H9 (cell line): ENCODE measurements around the gene PTRHD1. TPM values are rescaled to one million over a fixed set of nuclear protein-coding genes. Genes with fewer than 3 reads are reported as not detected.
A peak's percentile ranks its signal among the peaks of the same experiment; 100 is the strongest.

ENCODE experiments used
- DNase-seq: peaks from one replicate; pipeline ENCODE4 v3.0.0-alpha.2; 2017
- H2AFZ ChIP-seq: one replicate; pipeline ENCODE4 v1.6.1; 2013; ENCODE audit warnings: mild to moderate bottlenecking, low read length, control low read depth, moderate library complexity
- H2AK5ac ChIP-seq: 2 replicates; pipeline ENCODE4 v1.6.1; 2013; ENCODE audit warnings: low read length, control low read depth, mixed read lengths; ENCODE audit not compliant: insufficient read length
- H2BK120ac ChIP-seq: one replicate; pipeline ENCODE4 v1.6.1; 2013; ENCODE audit warnings: low read depth, mild to moderate bottlenecking, low read length, control low read depth, inconsistent platforms; ENCODE audit not compliant: poor library complexity, severe bottlenecking
- H2BK12ac ChIP-seq: 2 replicates; pipeline ENCODE4 v1.6.1; 2013; ENCODE audit warnings: low read length, control low read depth, mixed read lengths, low read depth; ENCODE audit not compliant: insufficient read length
- H2BK15ac ChIP-seq: 2 replicates; pipeline ENCODE4 v1.6.1; 2013; ENCODE audit warnings: low read depth, low read length, control low read depth
- H2BK20ac ChIP-seq: one replicate; pipeline ENCODE4 v1.6.1; 2013; ENCODE audit warnings: low read depth, mild to moderate bottlenecking, low read length, control low read depth, inconsistent platforms; ENCODE audit not compliant: poor library complexity, severe bottlenecking
- H2BK5ac ChIP-seq: 2 replicates; pipeline ENCODE4 v1.6.1; 2013; ENCODE audit warnings: low read length, control low read depth, mixed read lengths; ENCODE audit not compliant: insufficient read length
- H3K14ac ChIP-seq: 2 replicates; pipeline ENCODE4 v1.6.1; 2013; ENCODE audit warnings: low read length, control low read depth; ENCODE audit not compliant: insufficient read depth
- H3K18ac ChIP-seq: 2 replicates; pipeline ENCODE4 v1.6.1; 2013; ENCODE audit warnings: low read depth, mild to moderate bottlenecking, mixed read lengths, low read length, control low read depth; ENCODE audit not compliant: insufficient read length
- H3K23ac ChIP-seq: 2 replicates; pipeline ENCODE4 v1.6.1; 2013; ENCODE audit warnings: low read length, control low read depth, mixed read lengths, low read depth; ENCODE audit not compliant: insufficient read length
- H3K23me2 ChIP-seq: 2 replicates; pipeline ENCODE4 v1.6.1; 2013; ENCODE audit warnings: low read depth, mild to moderate bottlenecking, mixed read lengths, low read length, control low read depth; ENCODE audit not compliant: insufficient read length, poor library complexity, severe bottlenecking
- H3K27ac ChIP-seq: 2 replicates; pipeline ENCODE4 v1.5.1; 2013; ENCODE audit warnings: low read length, control low read depth, mixed read lengths, low read depth; ENCODE audit not compliant: insufficient read length
- H3K27me3 ChIP-seq: 2 replicates; pipeline ENCODE4 v1.6.1; 2013; ENCODE audit warnings: low read length, control low read depth, inconsistent platforms; ENCODE audit not compliant: insufficient read depth
- H3K4ac ChIP-seq: 2 replicates; pipeline ENCODE4 v1.6.1; 2013; ENCODE audit warnings: low read depth, mild to moderate bottlenecking, control low read depth, inconsistent platforms, low read length, moderate library complexity
- H3K4me1 ChIP-seq: 2 replicates; pipeline ENCODE4 v1.6.1; 2013; ENCODE audit warnings: low read length, control low read depth, inconsistent platforms; ENCODE audit not compliant: insufficient read depth
- H3K4me2 ChIP-seq: 2 replicates; pipeline ENCODE4 v1.6.1; 2013; ENCODE audit warnings: low read length, control low read depth, mixed read lengths; ENCODE audit not compliant: insufficient read length, insufficient read depth
- H3K56ac ChIP-seq: 2 replicates; pipeline ENCODE4 v1.6.1; 2013; ENCODE audit warnings: low read depth, mild to moderate bottlenecking, mixed read lengths, low read length, control low read depth; ENCODE audit not compliant: insufficient read length
- H3K79me1 ChIP-seq: 2 replicates; pipeline ENCODE4 v1.6.1; 2013; ENCODE audit warnings: low read depth, mild to moderate bottlenecking, moderate library complexity, low read length, control low read depth, inconsistent platforms; ENCODE audit not compliant: insufficient read depth, poor library complexity, severe bottlenecking
- H3K79me2 ChIP-seq: 2 replicates; pipeline ENCODE4 v1.6.1; 2013; ENCODE audit warnings: low read length, control low read depth, inconsistent platforms; ENCODE audit not compliant: insufficient read depth
- H3K9ac ChIP-seq: 2 replicates; pipeline ENCODE4 v1.6.1; 2013; ENCODE audit warnings: low read length, control low read depth, mixed read lengths; ENCODE audit not compliant: insufficient read length; ENCODE audit errors: extremely low read depth
- H3K9me3 ChIP-seq: one replicate; pipeline ENCODE4 v1.6.1; 2013; ENCODE audit warnings: low read depth, low read length, inconsistent platforms; ENCODE audit not compliant: control insufficient read depth
- H3T11ph ChIP-seq: one replicate; pipeline ENCODE4 v1.6.1; 2013; ENCODE audit warnings: mild to moderate bottlenecking, low read length, control low read depth, inconsistent platforms
- H4K20me1 ChIP-seq: one replicate; pipeline ENCODE4 v1.6.1; 2013; ENCODE audit not compliant: control insufficient read depth, insufficient read length, insufficient read depth
- H4K5ac ChIP-seq: 2 replicates; pipeline ENCODE4 v1.6.1; 2013; ENCODE audit warnings: low read depth, mild to moderate bottlenecking, mixed read lengths, low read length, control low read depth; ENCODE audit not compliant: insufficient read length
- H4K8ac ChIP-seq: replicated peaks from 2 replicates; pipeline ENCODE4 v1.6.1; 2013; ENCODE audit warnings: low read length, control low read depth, mixed read lengths, low read depth; ENCODE audit not compliant: insufficient read length
- H4K91ac ChIP-seq: 2 replicates; pipeline ENCODE4 v1.6.1; 2013; ENCODE audit warnings: low read depth, mild to moderate bottlenecking, moderate library complexity, mixed read lengths, low read length, control low read depth; ENCODE audit not compliant: insufficient read length
- H3K27ac Mint-ChIP-seq, 3 experiments: 2 replicates in 2 of 3; 3 replicates in 1 of 3; pipeline ENCODE4 v1.8.0; 2020 to 2021; ENCODE audit warnings: mixed read lengths in 3 of 3, mild to moderate bottlenecking in 1 of 3, moderate library complexity in 1 of 3
- H3K27me3 Mint-ChIP-seq: 2 replicates; pipeline ENCODE4 v1.8.0; 2021; ENCODE audit warnings: low read depth, mild to moderate bottlenecking, moderate library complexity, mixed read lengths
- H3K36me3 Mint-ChIP-seq, 3 experiments: 2 replicates in 2 of 3; 3 replicates in 1 of 3; pipeline ENCODE4 v1.8.0; 2020 to 2021; ENCODE audit warnings: low read depth in 3 of 3, mixed read lengths in 3 of 3; ENCODE audit not compliant: insufficient read depth in 1 of 3
- H3K4me1 Mint-ChIP-seq, 2 experiments: 2 replicates each; pipeline ENCODE4 v1.8.0; 2020; ENCODE audit warnings: mixed read lengths in 2 of 2
- H3K4me3 Mint-ChIP-seq, 2 experiments: 2 replicates in 1 of 2; 3 replicates in 1 of 2; pipeline ENCODE4 v1.8.0; 2020 to 2021; ENCODE audit warnings: mild to moderate bottlenecking in 2 of 2, mixed read lengths in 2 of 2, moderate library complexity in 1 of 2
- H3K9me3 Mint-ChIP-seq, 2 experiments: 2 replicates in 1 of 2; 3 replicates in 1 of 2; pipeline ENCODE4 v1.8.0; 2020; ENCODE audit warnings: mild to moderate bottlenecking in 2 of 2, mixed read lengths in 2 of 2, moderate library complexity in 1 of 2
- CTCF ChIP-seq: fragments of 200-600 bp; sonication (generic); conservative IDR thresholded peaks from 3 replicates; pipeline ENCODE4 v1.8.0; 2021; ENCODE audit warnings: antibody characterized with exemption, mild to moderate bottlenecking
- WGBS: extraction: QIAGEN DNeasy Blood & Tissue Kit; methylation state at CpG from one replicate; pipeline ENCODE4 v1.1.7; 2013; ENCODE audit warnings: missing lambda C conversion rate, low lambda C conversion rate, mixed read lengths; ENCODE audit not compliant: insufficient read length; ENCODE audit errors: extremely low coverage; 5-methylcytosine and 5-hydroxymethylcytosine counted together
- total RNA-seq: library from RNA; stranded (reverse); gene quantifications from 2 replicates; pipeline ENCODE4 v1.2.1, GENCODE V29; 2021

PTRHD1 gene
- total RNA-seq, 1 experiment from 2014 or later: 43.7 TPM

- Histone ChIP-seq H3K27me3 (no peaks in the 10 kb centered on the region), H3K4ac (no peak overlapping the region), H3K23ac (no peak overlapping the region), H3K79me1 (no peaks in the 10 kb centered on the region), H2BK5ac (no peak overlapping the region), H3K56ac (no peak overlapping the region), H4K91ac (no peak overlapping the region), H3K27ac (no peak overlapping the region), H2AK5ac (no peak overlapping the region), H2BK12ac (no peak overlapping the region), H3K4me1 (no peaks in the 10 kb centered on the region), H4K8ac (no peak overlapping the region), H2AFZ (no peak overlapping the region), H2BK120ac (no peak overlapping the region), H3K23me2 (no peaks in the 10 kb centered on the region), H3K79me2 (no peaks in the 10 kb centered on the region), H3T11ph (no peak overlapping the region), H3K18ac (no peak overlapping the region), H4K5ac (no peak overlapping the region), H4K20me1 (no peaks in the 10 kb centered on the region), H3K9ac (no peak overlapping the region), H3K4me2 (no peak overlapping the region), H3K9me3 (no peaks in the 10 kb centered on the region), H3K14ac (no peak overlapping the region), H2BK20ac (no peak overlapping the region), H2BK15ac (no peak overlapping the region)
- H3K27me3 Mint-ChIP-seq: no peaks in the 10 kb centered on the region
- peak overlapping the region in 2 of 3 experiments; percentile 10 to 47; a peak in 2 of 7 replicates for H3K27ac Mint-ChIP-seq
- TF ChIP-seq CTCF: no peak
- peaks cover 0 to 2% of the 10 kb centered on the region in 2 experiments; a peak in 2 of 4 replicates for H3K4me1 Mint-ChIP-seq
- no CpG with 5 or more reads among the region's 6 CpGs for WGBS
- peaks cover 0 to 3% of the 10 kb centered on the region in 2 experiments; a peak in 1 of 5 replicates for H3K9me3 Mint-ChIP-seq
- peaks cover 7 to 22% (median 19%) of the 10 kb centered on the region in 3 experiments for H3K36me3 Mint-ChIP-seq
- DNase-seq: no peak
- no peak overlapping the region for H3K4me3 Mint-ChIP-seq
Measured at GRCh38 chr2:24766609-24767008, 26.6 kb downstream of the PTRHD1 start.
